ENCODE data around the gene ERICH6.

Gene ERICH6

GRCh38 chr3:150703299-150703755 is 393 bp downstream of the ERICH6 start:
- Histone ChIP-seq H3K4me1 (ENCODE audit: control insufficient read depth, insufficient read depth, low read length) (no peaks in the 10 kb centered on the region), H3K4me3 (ENCODE audit: low read depth, low read length) (peak overlapping the region; percentile 84), H3K9me3 (ENCODE audit: control insufficient read depth, insufficient read depth, low read length) (no peaks in the 10 kb centered on the region), H3K9ac (ENCODE audit: low read depth, low read length) (peak overlapping the region; percentile 70), H3K36me3 (ENCODE audit: control insufficient read depth, insufficient read depth, low read length) (no peaks in the 10 kb centered on the region), H3K27me3 (ENCODE audit: control insufficient read depth, insufficient read depth, low read length) (no peaks in the 10 kb centered on the region)

- Histone ChIP-seq H3K36me3 (ENCODE audit: control insufficient read depth, insufficient read depth, low read length) (no peaks in the 10 kb centered on the region), H3K27me3 (ENCODE audit: control insufficient read depth, insufficient read depth, low read length) (no peaks in the 10 kb centered on the region), H3K4me1 (ENCODE audit: control insufficient read depth, insufficient read depth, low read length) (no peaks in the 10 kb centered on the region), H3K9me3 (ENCODE audit: control insufficient read depth, insufficient read depth, low read length) (no peaks in the 10 kb centered on the region), H3K4me3 (ENCODE audit: low read depth, low read length) (no peak overlapping the region), H3K9ac (ENCODE audit: low read depth, low read length) (no peak overlapping the region)
Observed at GRCh38 chr3:150699068-150699639, 4.6 kb downstream of the ERICH6 start.

GRCh38 chr3:150697646-150698045 is 6.1 kb downstream of the ERICH6 start:
- Histone ChIP-seq H3K9ac (ENCODE audit: low read depth, low read length) (no peak overlapping the region), H3K4me3 (ENCODE audit: low read depth, low read length) (no peak overlapping the region), H3K9me3 (ENCODE audit: control insufficient read depth, insufficient read depth, low read length) (no peaks in the 10 kb centered on the region)

GRCh38 chr3:150691414-150692040 is 12.2 kb downstream of the ERICH6 start:
- Histone ChIP-seq H3K4me3 (ENCODE audit: low read depth, low read length) (no peak overlapping the region), H3K9me3 (ENCODE audit: control insufficient read depth, insufficient read depth, low read length) (no peaks in the 10 kb centered on the region), H3K9ac (ENCODE audit: low read depth, low read length) (no peak overlapping the region), H3K36me3 (ENCODE audit: control insufficient read depth, insufficient read depth, low read length) (no peaks in the 10 kb centered on the region), H3K4me1 (ENCODE audit: control insufficient read depth, insufficient read depth, low read length) (no peaks in the 10 kb centered on the region), H3K27me3 (ENCODE audit: control insufficient read depth, insufficient read depth, low read length) (no peaks in the 10 kb centered on the region)

More at GRCh38 chr3:150697646-150698045, 6.1 kb downstream of the ERICH6 start:
- Histone ChIP-seq H3K27me3 (ENCODE audit: control insufficient read depth, insufficient read depth, low read length) (no peaks in the 10 kb centered on the region), H3K4me1 (ENCODE audit: control insufficient read depth, insufficient read depth, low read length) (no peaks in the 10 kb centered on the region), H3K36me3 (ENCODE audit: control insufficient read depth, insufficient read depth, low read length) (no peaks in the 10 kb centered on the region)

- H3K36me3 ChIP-seq (ENCODE audit: control insufficient read depth, insufficient read depth, low read length): no peaks in the 10 kb centered on the region
- no peaks in the 10 kb centered on the region for H3K9me3 ChIP-seq (ENCODE audit: control insufficient read depth, insufficient read depth, low read length)
- no peaks in the 10 kb centered on the region for H3K27me3 ChIP-seq (ENCODE audit: control insufficient read depth, insufficient read depth, low read length)
- no peaks in the 10 kb centered on the region for H3K4me1 ChIP-seq (ENCODE audit: control insufficient read depth, insufficient read depth, low read length)
- H3K4me3 ChIP-seq (ENCODE audit: low read depth, low read length): no peak overlapping the region
- H3K9ac ChIP-seq (ENCODE audit: low read depth, low read length): no peak overlapping the region
Observed at GRCh38 chr3:150687613-150688012, 16.1 kb downstream of the ERICH6 start.

GRCh38 chr3:150682824-150683223 is 20.9 kb downstream of the ERICH6 start:
- Histone ChIP-seq H3K9ac (ENCODE audit: low read depth, low read length) (no peak overlapping the region), H3K27me3 (ENCODE audit: control insufficient read depth, insufficient read depth, low read length) (no peaks in the 10 kb centered on the region), H3K9me3 (ENCODE audit: control insufficient read depth, insufficient read depth, low read length) (no peaks in the 10 kb centered on the region), H3K4me1 (ENCODE audit: control insufficient read depth, insufficient read depth, low read length) (no peaks in the 10 kb centered on the region), H3K36me3 (ENCODE audit: control insufficient read depth, insufficient read depth, low read length) (no peaks in the 10 kb centered on the region), H3K4me3 (ENCODE audit: low read depth, low read length) (no peak overlapping the region)

GRCh38 chr3:150682279-150682678 is 21.4 kb downstream of the ERICH6 start:
- Histone ChIP-seq H3K36me3 (ENCODE audit: control insufficient read depth, insufficient read depth, low read length) (no peaks in the 10 kb centered on the region), H3K4me1 (ENCODE audit: control insufficient read depth, insufficient read depth, low read length) (no peaks in the 10 kb centered on the region), H3K27me3 (ENCODE audit: control insufficient read depth, insufficient read depth, low read length) (no peaks in the 10 kb centered on the region), H3K9me3 (ENCODE audit: control insufficient read depth, insufficient read depth, low read length) (no peaks in the 10 kb centered on the region), H3K9ac (ENCODE audit: low read depth, low read length) (no peak overlapping the region), H3K4me3 (ENCODE audit: low read depth, low read length) (no peak overlapping the region)

GRCh38 chr3:150681057-150681456 is 22.7 kb downstream of the ERICH6 start:
- no peaks in the 10 kb centered on the region for H3K4me1 ChIP-seq (ENCODE audit: control insufficient read depth, insufficient read depth, low read length)
- H3K36me3 ChIP-seq (ENCODE audit: control insufficient read depth, insufficient read depth, low read length): no peaks in the 10 kb centered on the region
- H3K27me3 ChIP-seq (ENCODE audit: control insufficient read depth, insufficient read depth, low read length): no peaks in the 10 kb centered on the region
- no peak overlapping the region for H3K4me3 ChIP-seq (ENCODE audit: low read depth, low read length)
- H3K9ac ChIP-seq (ENCODE audit: low read depth, low read length): no peak overlapping the region
- no peaks in the 10 kb centered on the region for H3K9me3 ChIP-seq (ENCODE audit: control insufficient read depth, insufficient read depth, low read length)

GRCh38 chr3:150680562-150680961 is 23.2 kb downstream of the ERICH6 start:
- H3K9me3 ChIP-seq (ENCODE audit: control insufficient read depth, insufficient read depth, low read length): peaks cover under 1% of the 10 kb centered on the region
- no peak overlapping the region for H3K9ac ChIP-seq (ENCODE audit: low read depth, low read length)
- H3K4me3 ChIP-seq (ENCODE audit: low read depth, low read length): no peak overlapping the region

GRCh38 chr3:150675587-150675986 is 28.1 kb downstream of the ERICH6 start:
- no peak overlapping the region for H3K4me3 ChIP-seq (ENCODE audit: low read depth, low read length)
- H3K4me1 ChIP-seq (ENCODE audit: control insufficient read depth, insufficient read depth, low read length): no peaks in the 10 kb centered on the region
- H3K9me3 ChIP-seq (ENCODE audit: control insufficient read depth, insufficient read depth, low read length): peaks cover 5% of the 10 kb centered on the region
- no peak overlapping the region for H3K9ac ChIP-seq (ENCODE audit: low read depth, low read length)
- no peaks in the 10 kb centered on the region for H3K27me3 ChIP-seq (ENCODE audit: control insufficient read depth, insufficient read depth, low read length)
- no peaks in the 10 kb centered on the region for H3K36me3 ChIP-seq (ENCODE audit: control insufficient read depth, insufficient read depth, low read length)

More at GRCh38 chr3:150680562-150680961, 23.2 kb downstream of the ERICH6 start:
- Histone ChIP-seq H3K4me1 (ENCODE audit: control insufficient read depth, insufficient read depth, low read length) (no peaks in the 10 kb centered on the region), H3K36me3 (ENCODE audit: control insufficient read depth, insufficient read depth, low read length) (no peaks in the 10 kb centered on the region), H3K27me3 (ENCODE audit: control insufficient read depth, insufficient read depth, low read length) (no peaks in the 10 kb centered on the region)

- H3K9me3 ChIP-seq (ENCODE audit: control insufficient read depth, insufficient read depth, low read length): peaks cover 5% of the 10 kb centered on the region
- H3K27me3 ChIP-seq (ENCODE audit: control insufficient read depth, insufficient read depth, low read length): no peaks in the 10 kb centered on the region
- H3K36me3 ChIP-seq (ENCODE audit: control insufficient read depth, insufficient read depth, low read length): no peaks in the 10 kb centered on the region
- H3K9ac ChIP-seq (ENCODE audit: low read depth, low read length): no peak overlapping the region
- H3K4me3 ChIP-seq (ENCODE audit: low read depth, low read length): no peak overlapping the region
- H3K4me1 ChIP-seq (ENCODE audit: control insufficient read depth, insufficient read depth, low read length): no peaks in the 10 kb centered on the region
Observed at GRCh38 chr3:150673966-150674365, 29.8 kb downstream of the ERICH6 start.

- Histone ChIP-seq H3K4me3 (ENCODE audit: low read depth, low read length) (no peak overlapping the region), H3K9ac (ENCODE audit: low read depth, low read length) (no peak overlapping the region)
Observed at GRCh38 chr3:150666167-150666566, 37.6 kb downstream of the ERICH6 start.

More at GRCh38 chr3:150666167-150666566, 37.6 kb downstream of the ERICH6 start:
- no peaks in the 10 kb centered on the region for H3K27me3 ChIP-seq (ENCODE audit: control insufficient read depth, insufficient read depth, low read length)
- H3K36me3 ChIP-seq (ENCODE audit: control insufficient read depth, insufficient read depth, low read length): no peaks in the 10 kb centered on the region
- H3K4me1 ChIP-seq (ENCODE audit: control insufficient read depth, insufficient read depth, low read length): no peaks in the 10 kb centered on the region
- no peaks in the 10 kb centered on the region for H3K9me3 ChIP-seq (ENCODE audit: control insufficient read depth, insufficient read depth, low read length)

Measured in iPS-15b (cell line).